Brain microvascular endothelial cell (primary cell): ENCODE data around the gene LTB4R.

ENCODE experiments used
- DNase-seq: peaks from one replicate; pipeline ENCODE4 v3.0.0-alpha.2; 2020
- H3K27ac ChIP-seq: fragments of 250-450 bp; sonication (Bioruptor Pico); 2 replicates; pipeline ENCODE4 v1.5.1; 2020; ENCODE audit warnings: mild to moderate bottlenecking, moderate library complexity
- H3K27me3 ChIP-seq: fragments of 250-450 bp; sonication (Bioruptor Pico); replicated peaks from 2 replicates; pipeline ENCODE4 v1.5.1; 2020; ENCODE audit warnings: mild to moderate bottlenecking
- H3K36me3 ChIP-seq: fragments of 250-450 bp; sonication (Bioruptor Pico); replicated peaks from 2 replicates; pipeline ENCODE4 v1.5.1; 2020; ENCODE audit warnings: mild to moderate bottlenecking
- H3K4me3 ChIP-seq: 2 replicates; pipeline ENCODE4 v1.5.1; 2011; ENCODE audit warnings: low read depth, mild to moderate bottlenecking, control low read depth, low read length, moderate library complexity
- in situ Hi-C: cut with HindIII; loops from 2 replicates; pipeline ENCODE4 v1.10.0; 2017; ENCODE audit warnings: low sequenced_read_pairs, low pct_ligation_motif_present
- TF ChIP-seq, protein P1 (sequence below): IDR thresholded peaks from 2 replicates; pipeline ENCODE4 v1.5.1; 2011; ENCODE audit warnings: low read depth, mild to moderate bottlenecking, moderate library complexity, low read length, control low read depth, inconsistent platforms; ENCODE audit errors: missing control alignments

LTB4R gene

DNA sequence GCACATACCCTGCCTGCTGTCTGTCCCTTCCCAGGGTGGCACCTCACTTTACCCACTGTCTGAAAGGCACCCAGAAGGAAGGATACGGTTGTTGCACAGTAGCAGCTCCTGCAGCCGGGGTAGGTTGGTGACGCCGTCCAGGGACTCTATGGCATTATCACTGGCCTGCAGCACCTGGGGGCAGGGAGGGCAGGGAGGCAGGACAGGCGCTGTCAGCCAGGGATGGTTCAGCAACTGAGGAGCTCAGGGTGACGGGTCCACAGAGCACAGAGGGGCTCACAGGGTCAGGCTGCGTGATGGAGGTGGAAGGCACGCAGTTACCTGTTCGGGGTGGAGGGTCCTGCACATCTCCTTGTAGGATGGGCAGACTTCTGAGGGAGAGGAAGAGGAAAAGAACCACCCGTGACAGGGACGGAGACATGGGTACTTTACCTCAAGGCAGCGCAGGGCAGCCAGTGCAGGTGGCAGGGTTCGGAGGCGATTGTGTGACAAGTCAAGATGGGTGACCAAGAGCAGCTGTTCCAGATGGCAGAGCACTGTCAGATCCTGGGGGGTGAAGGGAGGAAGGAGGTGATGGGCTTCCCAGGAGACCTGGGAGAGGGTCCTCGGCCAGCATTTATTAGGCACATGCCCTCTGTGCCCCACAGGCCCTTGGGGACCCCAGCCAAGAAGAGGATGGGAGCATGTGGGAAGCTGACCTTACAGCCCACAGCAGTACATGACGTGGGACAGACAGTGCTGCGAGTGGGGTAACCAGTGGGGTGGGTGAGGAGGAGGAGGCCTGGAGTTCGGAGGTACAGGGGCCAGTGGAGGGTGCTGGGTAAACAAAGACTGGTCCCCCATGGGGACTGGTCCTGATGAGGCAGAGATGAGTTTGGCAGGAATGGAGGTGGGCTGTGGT, 44.7 kb upstream of the LTB4R start:
- no peak overlapping the region for H3K27ac ChIP-seq
- in situ Hi-C loops: no loop called here
- H3K27me3 ChIP-seq: no peaks in the 10 kb centered on the region
- H3K36me3 ChIP-seq: peaks cover 12% of the 10 kb centered on the region
- no peak overlapping the region for H3K4me3 ChIP-seq
- TF ChIP-seq, protein P1, sequence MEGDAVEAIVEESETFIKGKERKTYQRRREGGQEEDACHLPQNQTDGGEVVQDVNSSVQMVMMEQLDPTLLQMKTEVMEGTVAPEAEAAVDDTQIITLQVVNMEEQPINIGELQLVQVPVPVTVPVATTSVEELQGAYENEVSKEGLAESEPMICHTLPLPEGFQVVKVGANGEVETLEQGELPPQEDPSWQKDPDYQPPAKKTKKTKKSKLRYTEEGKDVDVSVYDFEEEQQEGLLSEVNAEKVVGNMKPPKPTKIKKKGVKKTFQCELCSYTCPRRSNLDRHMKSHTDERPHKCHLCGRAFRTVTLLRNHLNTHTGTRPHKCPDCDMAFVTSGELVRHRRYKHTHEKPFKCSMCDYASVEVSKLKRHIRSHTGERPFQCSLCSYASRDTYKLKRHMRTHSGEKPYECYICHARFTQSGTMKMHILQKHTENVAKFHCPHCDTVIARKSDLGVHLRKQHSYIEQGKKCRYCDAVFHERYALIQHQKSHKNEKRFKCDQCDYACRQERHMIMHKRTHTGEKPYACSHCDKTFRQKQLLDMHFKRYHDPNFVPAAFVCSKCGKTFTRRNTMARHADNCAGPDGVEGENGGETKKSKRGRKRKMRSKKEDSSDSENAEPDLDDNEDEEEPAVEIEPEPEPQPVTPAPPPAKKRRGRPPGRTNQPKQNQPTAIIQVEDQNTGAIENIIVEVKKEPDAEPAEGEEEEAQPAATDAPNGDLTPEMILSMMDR: no peak
- no peak for DNase-seq

DNA sequence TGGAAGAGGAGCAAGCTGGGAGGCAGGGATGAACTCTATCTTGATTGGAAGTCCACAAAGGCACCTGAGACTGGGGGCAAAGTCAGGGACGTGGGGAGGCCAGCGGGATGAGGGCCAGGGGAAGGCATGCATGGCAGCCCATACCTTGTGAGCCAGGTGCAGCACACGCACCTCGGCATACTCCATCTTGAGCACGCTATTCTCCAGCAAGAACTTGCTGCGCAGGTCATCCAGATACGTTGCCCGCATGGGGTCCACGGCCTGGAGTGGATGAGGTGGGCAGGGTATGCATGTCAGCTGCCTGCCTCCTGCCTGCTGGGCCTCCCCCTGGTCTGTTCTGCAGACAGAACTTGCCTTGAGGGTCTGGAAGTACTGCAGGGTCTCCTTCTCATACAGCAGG, 43.8 kb upstream of the LTB4R start:
- H3K4me3 ChIP-seq: no peak overlapping the region
- in situ Hi-C loops: no loop called here
- TF ChIP-seq, protein P1: no peak
- peaks cover 12% of the 10 kb centered on the region for H3K36me3 ChIP-seq
- no peak overlapping the region for H3K27ac ChIP-seq
- no peak for DNase-seq
- no peaks in the 10 kb centered on the region for H3K27me3 ChIP-seq

DNA sequence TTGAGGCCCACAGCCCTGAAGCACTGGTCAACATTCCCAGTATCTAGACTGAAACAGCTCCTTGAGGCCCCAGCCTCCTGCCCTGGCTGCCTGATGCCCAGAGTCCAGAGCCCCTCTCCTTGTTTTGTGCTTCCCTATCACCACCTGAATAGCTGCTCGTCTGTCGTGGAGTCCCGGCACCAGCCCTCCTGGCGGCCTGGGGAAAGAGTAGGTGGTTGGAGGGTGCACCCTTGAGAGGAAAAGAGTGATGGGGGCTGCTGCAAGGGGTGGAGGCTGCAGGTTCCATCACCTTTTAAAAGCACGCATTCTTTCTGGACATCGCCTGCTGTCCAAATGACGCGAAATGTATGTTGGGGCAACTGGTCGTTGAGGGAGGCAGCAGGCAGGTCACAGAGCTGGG, 43.1 kb upstream of the LTB4R start:
- TF ChIP-seq, protein P1: no peak
- no peak overlapping the region for H3K4me3 ChIP-seq
- no peak for DNase-seq
- H3K27me3 ChIP-seq: no peaks in the 10 kb centered on the region
- H3K36me3 ChIP-seq: peaks cover 12% of the 10 kb centered on the region
- in situ Hi-C loops: no loop called here
- no peak overlapping the region for H3K27ac ChIP-seq

DNA sequence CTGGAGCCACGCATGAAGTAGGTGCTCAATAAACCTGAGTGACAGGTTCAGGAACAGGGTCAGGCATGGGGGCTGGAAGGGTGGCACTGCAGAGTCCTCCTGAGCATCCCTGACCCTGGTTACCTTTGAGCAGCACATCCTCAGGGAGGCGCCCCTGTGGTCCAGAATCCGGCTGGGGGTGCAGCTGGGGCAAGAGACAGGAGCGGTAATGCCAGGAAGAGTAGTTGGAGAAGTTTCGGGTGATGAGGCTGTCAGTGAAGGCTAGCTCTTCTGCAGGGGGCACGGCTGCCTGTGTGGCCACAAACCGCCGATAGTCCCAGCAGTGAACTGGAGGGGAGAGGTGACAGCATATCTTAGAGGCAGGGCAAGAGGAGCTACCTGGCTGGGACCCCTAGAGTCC, 41.9 kb upstream of the LTB4R start:
- in situ Hi-C loops: no loop called here
- TF ChIP-seq, protein P1: no peak
- no peaks in the 10 kb centered on the region for H3K27me3 ChIP-seq
- DNase-seq: no peak
- H3K27ac ChIP-seq: no peak overlapping the region
- H3K36me3 ChIP-seq: peaks cover 12% of the 10 kb centered on the region
- no peak overlapping the region for H3K4me3 ChIP-seq

DNA sequence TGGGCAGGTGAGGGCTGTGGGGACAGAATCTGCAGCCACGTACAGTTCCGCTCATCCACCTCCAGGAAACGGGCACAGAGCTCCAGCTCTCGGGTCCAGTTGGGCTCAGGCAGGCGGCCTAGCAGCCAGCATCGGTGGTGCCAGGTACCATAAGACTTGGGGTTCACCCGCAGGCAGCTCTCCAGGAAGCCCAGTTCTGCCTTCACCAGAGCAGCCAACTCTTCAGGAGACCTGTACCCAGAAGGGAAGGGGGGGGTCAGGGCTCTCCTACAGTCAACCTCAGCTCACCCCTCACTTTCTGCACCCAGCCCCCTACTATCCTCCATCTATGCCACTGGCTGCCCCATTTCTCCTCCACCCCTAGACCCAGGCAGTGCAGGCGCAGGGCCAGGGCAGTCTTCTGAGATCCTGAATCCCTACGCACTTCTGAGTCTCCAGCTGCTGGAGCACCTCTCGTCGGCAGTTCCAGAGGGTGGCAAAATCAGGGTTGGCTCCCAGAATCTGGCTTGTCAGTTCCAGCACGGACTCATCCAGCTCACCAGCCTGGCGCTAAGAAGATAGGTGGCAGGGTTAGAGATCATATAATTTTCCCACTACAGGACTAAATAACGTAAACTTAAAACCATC, 41.3 kb upstream of the LTB4R start:
- no peak for DNase-seq
- in situ Hi-C loops: no loop called here
- no peak overlapping the region for H3K27ac ChIP-seq
- peaks cover 12% of the 10 kb centered on the region for H3K36me3 ChIP-seq
- H3K4me3 ChIP-seq: no peak overlapping the region
- H3K27me3 ChIP-seq: no peaks in the 10 kb centered on the region
- TF ChIP-seq, protein P1: no peak
